Measurements from ENCODE around the gene VEPH1.

GRCh38 chr3:157300094-157300493 is 203.1 kb downstream of the VEPH1 start:
- no peak for TF ChIP-seq CTCF (IDR thresholded peaks at IDR 0.05 in 4 of 5, conservative IDR thresholded peaks at IDR 0.05 in 1 of 5)
- TF ChIP-seq POLR2A (IDR thresholded peaks at IDR 0.05): no peak

All from gastrocnemius medialis (tissue), 4 donors.